BLaER1 treated with 17β-estradiol and CSF1 and Interleukin-3, amounts not matched to agents 10 nM and 100 nM (cell line): Measurements from ENCODE around the gene ASCC2.

Experiments
- H3K27ac ChIP-seq, 11 experiments: shearing (Covaris generic); formaldehyde crosslinking; 2 replicates each; pipeline ENCODE4 v1.8.1; 2022
- H3K27me3 ChIP-seq, 11 experiments: shearing (Covaris generic); formaldehyde crosslinking; 2 replicates each; pipeline ENCODE4 v1.8.1; 2022
- H3K36me3 ChIP-seq, 11 experiments: shearing (Covaris generic); formaldehyde crosslinking; 2 replicates each; pipeline ENCODE4 v1.8.1; 2022
- H3K4me1 ChIP-seq, 10 experiments: shearing (Covaris generic); formaldehyde crosslinking; 2 replicates each; pipeline ENCODE4 v1.8.1; 2022
- H3K4me2 ChIP-seq, 11 experiments: shearing (Covaris generic); formaldehyde crosslinking; 2 replicates each; pipeline ENCODE4 v1.8.1; 2022
- H3K4me3 ChIP-seq, 10 experiments: shearing (Covaris generic); formaldehyde crosslinking; 2 replicates each; pipeline ENCODE4 v1.8.1; 2022
- H3K9ac ChIP-seq, 11 experiments: shearing (Covaris generic); formaldehyde crosslinking; 2 replicates each; pipeline ENCODE4 v1.8.1; 2022
- H3K9me3 ChIP-seq, 11 experiments: shearing (Covaris generic); formaldehyde crosslinking; replicated peaks in 1 of 11; 2 replicates each; pipeline ENCODE4 v1.8.1; 2022
- H4K20me1 ChIP-seq, 11 experiments: shearing (Covaris generic); formaldehyde crosslinking; 2 replicates each; pipeline ENCODE4 v1.8.1; 2022
- Cebpa-rat ChIP-seq, 11 experiments: shearing (Covaris generic); IDR thresholded peaks; 2 replicates each; pipeline ENCODE4 v1.8.1; 2022

Gene ASCC2

GRCh38 chr22:29819501-29819900 is 18.6 kb downstream of the ASCC2 start:
- H3K27me3 ChIP-seq: no peaks in the 10 kb centered on the region
- H3K36me3 ChIP-seq: peaks cover 76 to 99% (median 96%) of the 10 kb centered on the region in 11 experiments
- H3K4me3 ChIP-seq: no peak overlapping the region
- H3K4me2 ChIP-seq: no peak overlapping the region
- H4K20me1 ChIP-seq: peaks cover 0 to 16% (median 0%) of the 10 kb centered on the region in 11 experiments; a peak in 3 of 22 replicates
- TF ChIP-seq Cebpa-rat (IDR thresholded peaks at IDR 0.05): no peak
- H3K9me3 ChIP-seq: no peaks in the 10 kb centered on the region
- H3K4me1 ChIP-seq: peaks cover 0 to 42% (median 16%) of the 10 kb centered on the region in 10 experiments; a peak in 13 of 20 replicates
- H3K27ac ChIP-seq: no peak overlapping the region
- H3K9ac ChIP-seq: no peak overlapping the region

GRCh38 chr22:29817724-29818123 is 20.4 kb downstream of the ASCC2 start:
- no peak for TF ChIP-seq Cebpa-rat (IDR thresholded peaks at IDR 0.05)
- peaks cover 76 to 99% (median 96%) of the 10 kb centered on the region in 11 experiments for H3K36me3 ChIP-seq
- H3K27me3 ChIP-seq: no peaks in the 10 kb centered on the region

DNA sequence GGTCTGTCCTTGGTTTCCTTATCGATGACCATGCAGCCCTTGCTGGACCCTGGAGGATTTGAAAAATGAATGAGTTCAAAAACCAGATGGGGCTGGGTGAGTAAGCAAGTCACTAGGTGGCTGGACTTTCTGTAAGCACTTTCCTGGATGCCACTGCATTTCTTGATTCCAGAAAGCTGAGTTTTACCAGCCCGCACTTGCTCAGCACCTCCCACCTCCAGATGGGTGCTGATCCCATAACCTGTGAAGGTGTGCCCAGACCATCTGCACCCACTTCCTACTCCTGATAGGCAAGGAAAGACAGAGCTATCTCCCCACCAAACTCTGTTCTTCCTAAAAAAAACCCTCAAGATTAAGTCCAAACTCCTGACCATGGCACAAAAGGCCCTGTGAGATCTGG is 21.1 kb downstream of the ASCC2 start:
- no peak overlapping the region for H3K4me2 ChIP-seq
- H3K27me3 ChIP-seq: no peaks in the 10 kb centered on the region
- H3K4me1 ChIP-seq: peaks cover 0 to 23% (median 12%) of the 10 kb centered on the region in 10 experiments; a peak in 13 of 20 replicates
- no peak overlapping the region for H3K9ac ChIP-seq
- no peak overlapping the region for H3K27ac ChIP-seq
- no peak overlapping the region for H3K4me3 ChIP-seq
- no peak for TF ChIP-seq Cebpa-rat (IDR thresholded peaks at IDR 0.05)
- H3K9me3 ChIP-seq: no peaks in the 10 kb centered on the region
- peaks cover 0 to 14% (median 0%) of the 10 kb centered on the region in 11 experiments; a peak in 3 of 22 replicates for H4K20me1 ChIP-seq
- peaks cover 76 to 99% (median 96%) of the 10 kb centered on the region in 11 experiments for H3K36me3 ChIP-seq

More at GRCh38 chr22:29817724-29818123, 20.4 kb downstream of the ASCC2 start:
- H4K20me1 ChIP-seq: peaks cover 0 to 16% (median 0%) of the 10 kb centered on the region in 11 experiments; a peak in 3 of 22 replicates
- no peak overlapping the region for H3K4me2 ChIP-seq
- no peak overlapping the region for H3K4me3 ChIP-seq
- no peaks in the 10 kb centered on the region for H3K9me3 ChIP-seq
- H3K4me1 ChIP-seq: peaks cover 0 to 30% (median 16%) of the 10 kb centered on the region in 10 experiments; a peak in 13 of 20 replicates
- H3K9ac ChIP-seq: no peak overlapping the region
- H3K27ac ChIP-seq: no peak overlapping the region

- no peak overlapping the region for H3K4me2 ChIP-seq
- TF ChIP-seq Cebpa-rat (IDR thresholded peaks at IDR 0.05): no peak
- H3K27ac ChIP-seq: no peak overlapping the region
- H3K4me1 ChIP-seq: peaks cover 0 to 18% (median 8%) of the 10 kb centered on the region in 10 experiments; a peak in 13 of 20 replicates
- no peak overlapping the region for H3K9ac ChIP-seq
- no peaks in the 10 kb centered on the region for H3K9me3 ChIP-seq
- H3K36me3 ChIP-seq: peaks cover 80 to 99% (median 96%) of the 10 kb centered on the region in 11 experiments
- no peak overlapping the region for H3K4me3 ChIP-seq
- H3K27me3 ChIP-seq: no peaks in the 10 kb centered on the region
- peaks cover 0 to 9% (median 0%) of the 10 kb centered on the region in 11 experiments; a peak in 2 of 22 replicates for H4K20me1 ChIP-seq
Measured at GRCh38 chr22:29816539-29816938, 21.5 kb downstream of the ASCC2 start.

DNA sequence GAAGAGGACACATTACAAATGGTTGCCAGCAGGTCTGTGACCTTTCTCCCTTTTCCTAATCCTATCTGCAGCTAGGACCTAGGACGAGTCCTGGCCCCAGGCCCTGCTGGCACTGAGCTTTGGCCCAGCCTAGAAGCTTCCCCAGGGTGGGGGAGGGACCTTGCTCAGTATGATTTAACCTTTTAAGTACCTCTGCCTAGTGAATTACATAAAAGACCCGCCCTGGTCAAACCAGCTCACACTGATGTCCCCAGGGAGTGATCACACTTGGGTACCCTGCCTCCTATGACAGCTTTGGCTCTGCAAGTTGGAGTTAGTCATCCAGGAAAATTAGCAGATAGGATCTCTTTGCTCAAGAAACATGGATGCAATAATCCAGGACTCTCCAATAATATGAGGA is 21.9 kb downstream of the ASCC2 start:
- no peak overlapping the region for H3K9ac ChIP-seq
- H3K4me3 ChIP-seq: no peak overlapping the region
- H3K27me3 ChIP-seq: no peaks in the 10 kb centered on the region
- peaks cover 0 to 6% (median 0%) of the 10 kb centered on the region in 11 experiments; a peak in 2 of 22 replicates for H4K20me1 ChIP-seq
- no peaks in the 10 kb centered on the region for H3K9me3 ChIP-seq
- no peak overlapping the region for H3K27ac ChIP-seq
- no peak for TF ChIP-seq Cebpa-rat (IDR thresholded peaks at IDR 0.05)
- peaks cover 0 to 14% (median 3%) of the 10 kb centered on the region in 10 experiments; a peak in 11 of 20 replicates for H3K4me1 ChIP-seq
- no peak overlapping the region for H3K4me2 ChIP-seq
- H3K36me3 ChIP-seq: peaks cover 84 to 99% (median 96%) of the 10 kb centered on the region in 11 experiments

DNA sequence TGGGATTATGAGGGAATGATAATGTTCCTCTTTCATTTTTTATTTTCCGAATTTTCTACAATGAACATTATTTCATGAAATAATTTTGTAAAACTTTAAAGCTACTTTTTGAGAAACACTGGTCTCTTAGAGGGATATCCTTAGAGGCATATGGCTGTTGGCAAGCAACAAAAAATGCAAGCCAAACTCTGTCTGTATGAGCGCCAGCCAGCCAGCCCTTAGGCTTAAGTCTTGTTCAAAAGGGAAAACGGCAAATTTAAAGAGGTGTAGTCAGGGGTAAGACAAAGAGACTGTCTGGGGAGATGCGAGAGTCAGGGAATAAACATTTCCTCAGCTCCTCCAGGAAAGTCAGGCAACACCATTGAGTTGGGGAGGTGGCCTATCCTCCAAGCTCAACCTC is 22.5 kb downstream of the ASCC2 start:
- Histone ChIP-seq H4K20me1 (0 out of 22 replicates have a peak, but pooled peaks cover 0 to 6% (median 0%) of the 10 kb centered on the region in 11 experiments), H3K9ac (no peak overlapping the region), H3K27ac (no peak overlapping the region), H3K4me1 (peaks cover 0 to 9% (median 0%) of the 10 kb centered on the region in 10 experiments; a peak in 7 of 20 replicates), H3K4me2 (no peak overlapping the region), H3K36me3 (peaks cover 90 to 100% (median 99%) of the 10 kb centered on the region in 11 experiments), H3K9me3 (no peaks in the 10 kb centered on the region), H3K4me3 (no peak overlapping the region), H3K27me3 (no peaks in the 10 kb centered on the region)
- TF ChIP-seq Cebpa-rat (IDR thresholded peaks at IDR 0.05): no peak

- peaks cover 94 to 99% (median 98%) of the 10 kb centered on the region in 11 experiments for H3K36me3 ChIP-seq
- H3K27me3 ChIP-seq: no peaks in the 10 kb centered on the region
- H3K4me2 ChIP-seq: no peak overlapping the region
- H3K4me3 ChIP-seq: no peak overlapping the region
- no peaks in the 10 kb centered on the region for H3K9me3 ChIP-seq
- H4K20me1 ChIP-seq: 0 out of 22 replicates have a peak, but pooled peaks cover 0 to 6% (median 0%) of the 10 kb centered on the region in 11 experiments
- H3K27ac ChIP-seq: no peak overlapping the region
- no peaks in the 10 kb centered on the region for H3K4me1 ChIP-seq
- no peak for TF ChIP-seq Cebpa-rat (IDR thresholded peaks at IDR 0.05)
- H3K9ac ChIP-seq: no peak overlapping the region
Measured at GRCh38 chr22:29814003-29814402, 24.1 kb downstream of the ASCC2 start.

DNA sequence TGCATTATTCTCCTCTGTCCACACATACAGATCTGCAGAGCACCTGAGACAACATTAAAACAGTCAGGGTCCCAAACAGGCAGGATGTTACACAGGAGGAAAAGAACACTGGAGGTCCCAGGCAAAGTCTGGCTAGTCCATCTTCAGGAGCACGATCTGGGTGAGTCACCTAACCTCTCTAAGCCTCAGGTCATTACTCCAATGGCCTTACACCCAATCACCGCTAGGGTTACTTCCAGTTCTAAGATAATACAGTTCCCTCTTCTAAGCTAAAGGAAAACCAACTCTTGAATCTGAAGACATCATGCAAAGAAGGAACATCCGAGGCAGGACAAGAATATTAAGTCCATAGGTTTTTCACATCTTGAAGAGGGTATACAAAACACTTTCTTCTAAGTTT is 24.5 kb downstream of the ASCC2 start:
- H3K9me3 ChIP-seq: no peaks in the 10 kb centered on the region
- 0 out of 22 replicates have a peak, but pooled peaks cover 0 to 6% (median 0%) of the 10 kb centered on the region in 11 experiments for H4K20me1 ChIP-seq
- H3K27ac ChIP-seq: no peak overlapping the region
- peaks cover 93 to 99% (median 98%) of the 10 kb centered on the region in 11 experiments for H3K36me3 ChIP-seq
- H3K4me2 ChIP-seq: no peak overlapping the region
- TF ChIP-seq Cebpa-rat (IDR thresholded peaks at IDR 0.05): no peak
- H3K4me1 ChIP-seq: no peaks in the 10 kb centered on the region
- no peak overlapping the region for H3K4me3 ChIP-seq
- H3K9ac ChIP-seq: no peak overlapping the region
- H3K27me3 ChIP-seq: no peaks in the 10 kb centered on the region

GRCh38 chr22:29813126-29813525 is 24.9 kb downstream of the ASCC2 start:
- TF ChIP-seq Cebpa-rat (IDR thresholded peaks at IDR 0.05): no peak
- no peaks in the 10 kb centered on the region for H3K27me3 ChIP-seq
- H3K9ac ChIP-seq: no peak overlapping the region
- H3K4me2 ChIP-seq: no peak overlapping the region
- 0 out of 22 replicates have a peak, but pooled peaks cover 0 to 6% (median 0%) of the 10 kb centered on the region in 11 experiments for H4K20me1 ChIP-seq
- no peak overlapping the region for H3K4me3 ChIP-seq
- H3K4me1 ChIP-seq: no peaks in the 10 kb centered on the region
- no peak overlapping the region for H3K27ac ChIP-seq
- H3K9me3 ChIP-seq: no peaks in the 10 kb centered on the region
- peaks cover 94 to 99% (median 98%) of the 10 kb centered on the region in 11 experiments for H3K36me3 ChIP-seq

DNA sequence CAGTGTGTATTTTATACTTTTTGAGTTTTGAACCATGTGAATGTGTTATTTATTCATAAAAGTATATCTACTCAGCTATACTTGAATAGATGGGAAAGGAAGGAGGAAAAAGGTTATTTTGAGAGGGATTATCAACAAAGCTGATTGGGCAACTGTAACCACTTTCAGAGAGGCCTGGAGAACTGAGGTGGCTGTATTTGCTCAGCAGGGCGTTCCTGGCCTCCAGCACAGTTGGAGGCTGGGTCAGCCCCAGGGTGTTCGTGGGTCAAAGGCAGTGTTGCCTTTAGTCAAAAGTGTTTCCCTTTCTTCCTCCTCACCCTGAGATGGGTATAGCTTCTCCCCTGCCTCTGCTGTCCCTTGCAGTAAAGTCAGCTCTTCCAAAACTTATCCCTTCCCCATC is 26.7 kb downstream of the ASCC2 start:
- no peaks in the 10 kb centered on the region for H3K9me3 ChIP-seq
- peaks cover 0 to 6% (median 0%) of the 10 kb centered on the region in 11 experiments; a peak in 2 of 22 replicates for H4K20me1 ChIP-seq
- H3K4me3 ChIP-seq: no peak overlapping the region
- H3K9ac ChIP-seq: no peak overlapping the region
- H3K27ac ChIP-seq: no peak overlapping the region
- H3K4me2 ChIP-seq: no peak overlapping the region
- peaks cover 97 to 100% (median 99%) of the 10 kb centered on the region in 11 experiments for H3K36me3 ChIP-seq
- no peaks in the 10 kb centered on the region for H3K4me1 ChIP-seq
- H3K27me3 ChIP-seq: no peaks in the 10 kb centered on the region
- no peak for TF ChIP-seq Cebpa-rat (IDR thresholded peaks at IDR 0.05)
